ENCODE data around the gene CWC15. TPM values are rescaled to one million over a fixed set of nuclear protein-coding genes. Genes with fewer than 3 reads are reported as not detected.
"Not testable (repeated sequence)": the region's sequence is repeated elsewhere in the genome, so short reads cannot be mapped to it uniquely, and the experiment has no call there.

Gene CWC15
- 124 TPM for polyA plus RNA-seq (2013, experiment 1 of 2)
- 121 TPM for polyA plus RNA-seq (2013, experiment 2 of 2)

GRCh38 chr11:94973099-94973968 lies at the start of gene CWC15, which contains the start of gene KDM4D:
TSS of gene CWC15 (minus strand) at chr11:94973556. CDS start at chr11:94972185, 1,371 bp downstream.
TSS of gene KDM4D (plus strand) at chr11:94973709. CDS start at chr11:94997373, 23,664 bp downstream.
- Histone ChIP-seq H4K5ac (ENCODE audit: low read length) (no peak within 1 kb of the TSS), H3K27ac (ENCODE audit: low read depth, low read length) (peak within 1 kb of the TSS; percentile 27), H3K23ac (ENCODE audit: low read length) (no peak within 1 kb of the TSS), H3K4me1 (ENCODE audit: control insufficient read depth, low read depth, low read length) (no peaks in the 10 kb centered on the region), H2AK5ac (ENCODE audit: low read length) (no peak within 1 kb of the TSS), H2BK5ac (ENCODE audit: low read length) (peak within 1 kb of the TSS; percentile 80), H3K4ac (ENCODE audit: low read depth, low read length) (no peak within 1 kb of the TSS), H3K79me1 (ENCODE audit: low read length) (peaks cover 5% of the 10 kb centered on the region), H3K56ac (ENCODE audit: low read length) (peak within 1 kb of the TSS; percentile 100), H3K27me3 (ENCODE audit: insufficient read depth, low read length, poor library complexity) (no peaks in the 10 kb centered on the region), H2BK120ac (ENCODE audit: low read depth, low read length) (no peak within 1 kb of the TSS), H3K79me2 (ENCODE audit: control insufficient read depth, insufficient read depth, low read length) (peaks cover 10% of the 10 kb centered on the region), H3K9ac (ENCODE audit: low read length) (peak within 1 kb of the TSS; percentile 98), H4K8ac (ENCODE audit: low read depth, low read length) (peak within 1 kb of the TSS; percentile 0), H2BK15ac (replicated peaks; ENCODE audit: low read depth) (no peak within 1 kb of the TSS), H3K4me3 (ENCODE audit: low read length) (peak within 1 kb of the TSS; percentile 99), H3K18ac (ENCODE audit: low read length) (peak within 1 kb of the TSS; percentile 89), H3K36me3 (ENCODE audit: control insufficient read depth, insufficient read depth, low read length) (peaks cover 4% of the 10 kb centered on the region), H3K4me2 (ENCODE audit: low read length) (peak within 1 kb of the TSS; percentile 91)
- WGBS (ENCODE audit: extremely low coverage, insufficient coverage, low lambda C conversion rate) = no CpG with 5 or more reads among the region's 66 CpGs
- peak; percentile 97 for DNase-seq

GRCh38 chr11:95021468-95021867 lies 48.1 kb upstream of the CWC15 start:
- H3K4ac ChIP-seq (ENCODE audit: low read depth, low read length); H3K9ac ChIP-seq (ENCODE audit: low read length); H3K79me1 ChIP-seq (ENCODE audit: low read length); H2BK120ac ChIP-seq (ENCODE audit: low read depth, low read length); H3K36me3 ChIP-seq (ENCODE audit: control insufficient read depth, insufficient read depth, low read length); H3K4me2 ChIP-seq (ENCODE audit: low read length); H3K23ac ChIP-seq (ENCODE audit: low read length); H2BK15ac ChIP-seq (replicated peaks; ENCODE audit: low read depth); H3K79me2 ChIP-seq (ENCODE audit: control insufficient read depth, insufficient read depth, low read length); H3K27me3 ChIP-seq (ENCODE audit: insufficient read depth, low read length, poor library complexity); H2AK5ac ChIP-seq (ENCODE audit: low read length); DNase-seq; H3K18ac ChIP-seq (ENCODE audit: low read length); H3K4me1 ChIP-seq (ENCODE audit: control insufficient read depth, low read depth, low read length); H3K4me3 ChIP-seq (ENCODE audit: low read length); H3K27ac ChIP-seq (ENCODE audit: low read depth, low read length); H3K56ac ChIP-seq (ENCODE audit: low read length); H4K5ac ChIP-seq (ENCODE audit: low read length); H4K8ac ChIP-seq (ENCODE audit: low read depth, low read length); H2BK5ac ChIP-seq (ENCODE audit: low read length): not testable (repeated sequence)
- WGBS (ENCODE audit: extremely low coverage, insufficient coverage, low lambda C conversion rate) = no CpG with 5 or more reads among the region's 5 CpGs

GRCh38 chr11:95016139-95016538 lies 42.8 kb upstream of the CWC15 start:
- no peaks in the 10 kb centered on the region for H3K27me3 ChIP-seq (ENCODE audit: insufficient read depth, low read length, poor library complexity)
- no peak for DNase-seq
- H3K9ac ChIP-seq (ENCODE audit: low read length) = no peak overlapping the region
- no peak overlapping the region for H4K8ac ChIP-seq (ENCODE audit: low read depth, low read length)
- H2BK120ac ChIP-seq (ENCODE audit: low read depth, low read length) = no peak overlapping the region
- no peak overlapping the region for H3K56ac ChIP-seq (ENCODE audit: low read length)
- H4K5ac ChIP-seq (ENCODE audit: low read length) = no peak overlapping the region
- H3K4me3 ChIP-seq (ENCODE audit: low read length) = no peak overlapping the region
- H3K4ac ChIP-seq (ENCODE audit: low read depth, low read length) = no peak overlapping the region
- whole genome bisulfite sequencing (ENCODE audit: extremely low coverage, insufficient coverage, low lambda C conversion rate) = no CpG with 5 or more reads among the region's 2 CpGs
- no peaks in the 10 kb centered on the region for H3K79me2 ChIP-seq (ENCODE audit: control insufficient read depth, insufficient read depth, low read length)
- no peaks in the 10 kb centered on the region for H3K79me1 ChIP-seq (ENCODE audit: low read length)
- H3K18ac ChIP-seq (ENCODE audit: low read length) = no peak overlapping the region
- no peak overlapping the region for H2BK15ac ChIP-seq (replicated peaks; ENCODE audit: low read depth)
- no peak overlapping the region for H2BK5ac ChIP-seq (ENCODE audit: low read length)
- H3K36me3 ChIP-seq (ENCODE audit: control insufficient read depth, insufficient read depth, low read length) = no peaks in the 10 kb centered on the region
- no peaks in the 10 kb centered on the region for H3K4me1 ChIP-seq (ENCODE audit: control insufficient read depth, low read depth, low read length)
- H2AK5ac ChIP-seq (ENCODE audit: low read length) = no peak overlapping the region
- no peak overlapping the region for H3K4me2 ChIP-seq (ENCODE audit: low read length)
- no peak overlapping the region for H3K23ac ChIP-seq (ENCODE audit: low read length)
- H3K27ac ChIP-seq (ENCODE audit: low read depth, low read length) = no peak overlapping the region

GRCh38 chr11:95014184-95014821 lies 40.9 kb upstream of the CWC15 start:
- Histone ChIP-seq H3K79me1 (ENCODE audit: low read length) (no peaks in the 10 kb centered on the region), H3K36me3 (ENCODE audit: control insufficient read depth, insufficient read depth, low read length) (no peaks in the 10 kb centered on the region), H4K5ac (ENCODE audit: low read length) (no peak overlapping the region), H3K4me3 (ENCODE audit: low read length) (no peak overlapping the region), H3K27me3 (ENCODE audit: insufficient read depth, low read length, poor library complexity) (no peaks in the 10 kb centered on the region), H3K23ac (ENCODE audit: low read length) (no peak overlapping the region), H3K27ac (ENCODE audit: low read depth, low read length) (no peak overlapping the region), H3K9ac (ENCODE audit: low read length) (no peak overlapping the region), H3K4me2 (ENCODE audit: low read length) (no peak overlapping the region), H4K8ac (ENCODE audit: low read depth, low read length) (no peak overlapping the region), H2BK15ac (replicated peaks; ENCODE audit: low read depth) (no peak overlapping the region), H3K4ac (ENCODE audit: low read depth, low read length) (no peak overlapping the region), H3K18ac (ENCODE audit: low read length) (no peak overlapping the region), H3K56ac (ENCODE audit: low read length) (no peak overlapping the region), H2AK5ac (ENCODE audit: low read length) (no peak overlapping the region), H2BK120ac (ENCODE audit: low read depth, low read length) (no peak overlapping the region), H3K79me2 (ENCODE audit: control insufficient read depth, insufficient read depth, low read length) (no peaks in the 10 kb centered on the region), H2BK5ac (ENCODE audit: low read length) (no peak overlapping the region), H3K4me1 (ENCODE audit: control insufficient read depth, low read depth, low read length) (no peaks in the 10 kb centered on the region)
- no CpG with 5 or more reads among the region's 12 CpGs for WGBS (ENCODE audit: extremely low coverage, insufficient coverage, low lambda C conversion rate)
- DNase-seq = no peak

- Histone ChIP-seq H3K79me2 (ENCODE audit: control insufficient read depth, insufficient read depth, low read length) (no peaks in the 10 kb centered on the region), H3K4me3 (ENCODE audit: low read length) (no peak overlapping the region), H3K56ac (ENCODE audit: low read length) (no peak overlapping the region), H2BK15ac (replicated peaks; ENCODE audit: low read depth) (no peak overlapping the region), H3K9ac (ENCODE audit: low read length) (no peak overlapping the region), H2BK120ac (ENCODE audit: low read depth, low read length) (no peak overlapping the region), H3K27ac (ENCODE audit: low read depth, low read length) (no peak overlapping the region), H4K5ac (ENCODE audit: low read length) (no peak overlapping the region), H3K23ac (ENCODE audit: low read length) (no peak overlapping the region), H3K4ac (ENCODE audit: low read depth, low read length) (no peak overlapping the region), H2AK5ac (ENCODE audit: low read length) (no peak overlapping the region), H3K79me1 (ENCODE audit: low read length) (no peaks in the 10 kb centered on the region), H3K18ac (ENCODE audit: low read length) (no peak overlapping the region), H2BK5ac (ENCODE audit: low read length) (no peak overlapping the region), H4K8ac (ENCODE audit: low read depth, low read length) (no peak overlapping the region), H3K4me2 (ENCODE audit: low read length) (no peak overlapping the region), H3K36me3 (ENCODE audit: control insufficient read depth, insufficient read depth, low read length) (no peaks in the 10 kb centered on the region), H3K27me3 (ENCODE audit: insufficient read depth, low read length, poor library complexity) (no peaks in the 10 kb centered on the region), H3K4me1 (ENCODE audit: control insufficient read depth, low read depth, low read length) (no peaks in the 10 kb centered on the region)
- no peak for DNase-seq
Measured at GRCh38 chr11:95011376-95011775, 38.0 kb upstream of the CWC15 start.

Data from mesendoderm (in vitro differentiated cells).